GM12878 (cell line): Measurements from ENCODE around the gene LRRC2. TPM values are rescaled to one million over a fixed set of nuclear protein-coding genes. Genes with fewer than 3 reads are reported as not detected.

Source experiments
- ATAC-seq: fragments of 200-7000 bp; cut with Tn5 transposase; 3 replicates; pipeline ENCODE4 v1.9.1; 2020; ENCODE audit warnings: mild to moderate bottlenecking, moderate library complexity
- BruUV-seq: library from RNA; stranded (reverse); fragments of 400-500 nt; replicated peaks from 2 replicates; lab custom pipeline; 2021; lab: Mats Ljungman, UMichigan
- CTCF ChIA-PET: fragments of 300-600 bp; sonication (Branson Sonifier 250); formaldehyde crosslinking; extraction: SDS; loops from one replicate; lab custom pipeline; 2021; ENCODE audit warnings: inconsistent platforms; lab: Yijun Ruan, JAX
- POLR2A ChIA-PET: fragments of 350-600 bp; formaldehyde crosslinking; extraction: SDS; loops from one replicate; lab custom pipeline; 2021; ENCODE audit warnings: inconsistent platforms; lab: Charles Lee
- RAD21 ChIA-PET: fragments of 300-600 bp; sonication (Branson Sonifier 250); formaldehyde crosslinking; loops from one replicate; lab custom pipeline; 2023; ENCODE audit warnings: antibody characterized with exemption; ENCODE audit not compliant: unreplicated experiment; lab: Charles Lee
- SMC1A ChIA-PET: fragments of 300-600 bp; sonication (Branson Sonifier 250); formaldehyde crosslinking; loops from one replicate; lab custom pipeline; 2023; ENCODE audit not compliant: unreplicated experiment, uncharacterized antibody; lab: Charles Lee
- DNase-seq: peaks from one replicate; pipeline ENCODE4 v3.0.0-alpha.2; 2011; ENCODE audit warnings: low read depth, low spot score
- FAIRE-seq: peaks from 3 replicates; lab custom pipeline; 2011; peaks lifted over from hg19 to GRCh38; lab: Jason Lieb, UNC
- H2AFZ ChIP-seq: 2 replicates; pipeline ENCODE4 v1.6.0; 2011; ENCODE audit warnings: low read depth, low read length, control low read depth; ENCODE audit not compliant: control insufficient read depth
- H3K27ac ChIP-seq: 2 replicates; pipeline ENCODE4 v1.5.1; 2011; ENCODE audit warnings: control low read depth; ENCODE audit not compliant: control insufficient read depth, insufficient read depth
- H3K27me3 ChIP-seq, 2 experiments: replicated peaks in 1 of 2; 2 replicates each; pipeline versions ENCODE4 v1.6.0 to v1.6.1; 2011; ENCODE audit warnings: low read length in 1 of 2; ENCODE audit not compliant: control insufficient read depth in 2 of 2, insufficient read depth in 2 of 2
- H3K36me3 ChIP-seq, 2 experiments: 2 replicates each; pipeline ENCODE4 v1.5.1; 2011; ENCODE audit warnings: low read length in 1 of 2; ENCODE audit not compliant: control insufficient read depth in 2 of 2, insufficient read depth in 2 of 2
- H3K4me1 ChIP-seq: 2 replicates; pipeline ENCODE4 v1.6.1; 2011; ENCODE audit warnings: mild to moderate bottlenecking, low read length, moderate library complexity, mixed read lengths; ENCODE audit not compliant: control insufficient read depth, insufficient read depth
- H3K4me2 ChIP-seq: 2 replicates; pipeline ENCODE4 v1.6.0; 2011; ENCODE audit warnings: control low read depth; ENCODE audit not compliant: control insufficient read depth, insufficient read depth
- H3K4me3 ChIP-seq: fragments of 200-600 bp; sonication (generic); 2 replicates; pipeline ENCODE4 v1.5.1; 2016
- H3K79me2 ChIP-seq: 2 replicates; pipeline ENCODE4 v1.6.0; 2011; ENCODE audit warnings: low read length; ENCODE audit not compliant: control insufficient read depth, insufficient read depth
- H3K9ac ChIP-seq: 2 replicates; pipeline ENCODE4 v1.8.0; 2011; ENCODE audit warnings: low read length, control low read depth, mixed read lengths; ENCODE audit not compliant: control insufficient read depth, insufficient read depth
- H3K9me3 ChIP-seq: replicated peaks from 3 replicates; pipeline ENCODE4 v1.5.1; 2011; ENCODE audit warnings: mild to moderate bottlenecking, low read length; ENCODE audit not compliant: control insufficient read depth, insufficient read depth
- H4K20me1 ChIP-seq: 2 replicates; pipeline ENCODE4 v1.6.0; 2011; ENCODE audit not compliant: control insufficient read depth, insufficient read depth
- BMI1 ChIP-seq: fragments of 450-650 bp; IDR thresholded peaks from 2 replicates; pipeline ENCODE4 v1.6.1; 2016; ENCODE audit warnings: mild to moderate bottlenecking, moderate library complexity, borderline replicate concordance
- CREM ChIP-seq: IDR thresholded peaks from 2 replicates; pipeline ENCODE4 v1.6.1; 2014; ENCODE audit warnings: antibody characterized with exemption, low read depth
- JUNB ChIP-seq: IDR thresholded peaks from 2 replicates; pipeline ENCODE4 v1.6.1; 2016; ENCODE audit warnings: antibody characterized with exemption, mild to moderate bottlenecking
- MEF2A ChIP-seq: IDR thresholded peaks from 2 replicates; pipeline ENCODE4 v1.6.1; 2011; ENCODE audit warnings: low read depth, mild to moderate bottlenecking, low read length, moderate library complexity; ENCODE audit not compliant: insufficient read depth
- NR2C2 ChIP-seq: IDR thresholded peaks from 2 replicates; pipeline ENCODE4 v1.6.1; 2011; ENCODE audit warnings: borderline replicate concordance, low read depth; ENCODE audit not compliant: control insufficient read depth, insufficient read length
- PAX5 ChIP-seq: IDR thresholded peaks from 2 replicates; pipeline ENCODE4 v1.6.1; 2011; ENCODE audit warnings: low read depth, low read length, borderline replicate concordance
- PML ChIP-seq: IDR thresholded peaks from 2 replicates; pipeline ENCODE4 v1.6.1; 2012; ENCODE audit warnings: low read length, inconsistent platforms
- RB1 ChIP-seq: fragments of 450-650 bp; formaldehyde crosslinking; IDR thresholded peaks from 2 replicates; pipeline ENCODE4 v1.6.1; 2017; ENCODE audit warnings: mild to moderate bottlenecking, borderline replicate concordance
- SPI1 ChIP-seq: IDR thresholded peaks from 2 replicates; pipeline ENCODE4 v1.6.1; 2011; ENCODE audit warnings: low read depth, mild to moderate bottlenecking, low read length, moderate library complexity, borderline replicate concordance; ENCODE audit not compliant: insufficient read depth
- WGBS: methylation state at CpG from one replicate; pipeline ENCODE4 v1.1.6; 2016; ENCODE audit warnings: low lambda C conversion rate; ENCODE audit not compliant: insufficient replicate concordance, insufficient coverage; ENCODE audit errors: missing lambda C conversion rate; 5-methylcytosine and 5-hydroxymethylcytosine counted together
- in situ Hi-C: fragments of 300-500 bp; cut with MboI; formaldehyde crosslinking; loops from 9 replicates; pipeline ENCODE4 v1.14.3; 2018; ENCODE audit warnings: mixed read lengths
- intact Hi-C: fragments of 100-400 bp; cut with micrococcal nuclease; formaldehyde crosslinking; loops from one replicate; pipeline ENCODE4 v1.14.2; 2022; ENCODE audit not compliant: unreplicated experiment
- polyA plus RNA-seq, 11 experiments: library from polyadenylated mRNA; depleted of rRNA in 4 of 11; unstranded in 6 of 11; stranded (reverse) in 5 of 11; fragments of >200 nt; fragmentation: Nextera tagmentation in 4 of 11; fragmentation: Illumina TruSeq in 1 of 11; extraction: Ambion mirVana in 4 of 11; extraction: Trizol in 1 of 11; gene quantifications; 1 replicate in 1 of 11; 2 replicates in 10 of 11; pipeline versions ENCODE4 v1.2.1 to v1.2.3, GENCODE V29; 2011 to 2016; ENCODE audit warnings: inconsistent platforms in 2 of 11, missing spikeins in 2 of 11, low read depth in 1 of 11
- total RNA-seq, 4 experiments: library from RNA; depleted of rRNA in 3 of 4; stranded (reverse); fragments of >200 nt in 3 of 4; fragmentation: Illumina TruSeq in 1 of 4; extraction: Trizol in 1 of 4; gene quantifications; 2 replicates each; pipeline versions ENCODE4 v1.2.1 to v1.2.3, GENCODE V29; 2013 to 2021
- TF ChIP-seq, protein P1 (sequence below): fragments of 450-650 bp; IDR thresholded peaks from 2 replicates; pipeline ENCODE4 v1.6.1; 2014; ENCODE audit warnings: mild to moderate bottlenecking
- TF ChIP-seq, protein P2 (sequence below): IDR thresholded peaks from 2 replicates; pipeline ENCODE4 v1.6.1; 2012; ENCODE audit warnings: mild to moderate bottlenecking, low read depth, low read length
- TF ChIP-seq, protein P3 (sequence below), 3 experiments: IDR thresholded peaks in 2 of 3; conservative IDR thresholded peaks in 1 of 3; 2 replicates each; pipeline ENCODE4 v1.5.1; 2011; ENCODE audit warnings: low read depth in 3 of 3, low read length in 3 of 3, mild to moderate bottlenecking in 3 of 3, control low read depth in 2 of 3, moderate library complexity in 2 of 3, inconsistent platforms in 1 of 3, mixed read lengths in 1 of 3; ENCODE audit not compliant: control insufficient read depth in 2 of 3, insufficient read depth in 1 of 3; ENCODE audit errors: extremely low read depth in 1 of 3

The LRRC2 gene
- total and polyA plus RNA-seq, 10 of the 15 experiments (the other 5 are each of a cell fraction or from before 2014, with no cell fraction given) = not detected

DNA sequence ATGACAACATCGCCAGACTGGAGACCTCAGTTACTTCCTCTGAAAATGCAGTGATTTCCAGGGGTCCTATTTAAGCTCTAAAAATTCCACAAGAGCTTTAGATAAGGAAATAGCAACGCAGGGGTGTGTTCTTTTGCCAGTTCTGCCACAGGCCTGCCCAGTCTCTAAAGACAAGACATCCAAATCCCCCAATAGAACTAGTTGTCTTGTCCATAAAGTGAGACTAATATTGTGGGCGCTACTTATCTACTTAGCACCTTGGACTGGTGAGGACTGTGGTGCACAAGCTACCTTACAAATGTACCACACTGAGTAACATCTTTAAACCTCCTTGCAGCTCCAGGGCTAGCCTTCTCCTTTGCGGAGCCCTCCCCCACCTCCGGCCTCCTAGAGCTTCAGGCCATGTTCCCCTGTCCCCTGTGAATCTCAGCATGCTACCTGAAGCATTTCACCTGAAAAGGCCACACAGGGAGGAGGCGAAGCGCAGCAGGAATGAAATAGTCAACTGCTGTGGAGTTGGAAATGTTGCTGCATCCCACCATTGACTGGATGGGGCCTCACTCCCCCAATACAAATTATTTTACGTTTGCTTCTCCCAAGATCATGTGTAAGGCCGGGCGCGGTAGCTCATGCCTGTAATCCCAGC, 9.6 kb upstream of the LRRC2 start (continued):
- TF ChIP-seq, protein P1, sequence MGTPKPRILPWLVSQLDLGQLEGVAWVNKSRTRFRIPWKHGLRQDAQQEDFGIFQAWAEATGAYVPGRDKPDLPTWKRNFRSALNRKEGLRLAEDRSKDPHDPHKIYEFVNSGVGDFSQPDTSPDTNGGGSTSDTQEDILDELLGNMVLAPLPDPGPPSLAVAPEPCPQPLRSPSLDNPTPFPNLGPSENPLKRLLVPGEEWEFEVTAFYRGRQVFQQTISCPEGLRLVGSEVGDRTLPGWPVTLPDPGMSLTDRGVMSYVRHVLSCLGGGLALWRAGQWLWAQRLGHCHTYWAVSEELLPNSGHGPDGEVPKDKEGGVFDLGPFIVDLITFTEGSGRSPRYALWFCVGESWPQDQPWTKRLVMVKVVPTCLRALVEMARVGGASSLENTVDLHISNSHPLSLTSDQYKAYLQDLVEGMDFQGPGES = no peak
- TF ChIP-seq BMI1 (no peak), JUNB (no peak), CREM (no peak)

DNA sequence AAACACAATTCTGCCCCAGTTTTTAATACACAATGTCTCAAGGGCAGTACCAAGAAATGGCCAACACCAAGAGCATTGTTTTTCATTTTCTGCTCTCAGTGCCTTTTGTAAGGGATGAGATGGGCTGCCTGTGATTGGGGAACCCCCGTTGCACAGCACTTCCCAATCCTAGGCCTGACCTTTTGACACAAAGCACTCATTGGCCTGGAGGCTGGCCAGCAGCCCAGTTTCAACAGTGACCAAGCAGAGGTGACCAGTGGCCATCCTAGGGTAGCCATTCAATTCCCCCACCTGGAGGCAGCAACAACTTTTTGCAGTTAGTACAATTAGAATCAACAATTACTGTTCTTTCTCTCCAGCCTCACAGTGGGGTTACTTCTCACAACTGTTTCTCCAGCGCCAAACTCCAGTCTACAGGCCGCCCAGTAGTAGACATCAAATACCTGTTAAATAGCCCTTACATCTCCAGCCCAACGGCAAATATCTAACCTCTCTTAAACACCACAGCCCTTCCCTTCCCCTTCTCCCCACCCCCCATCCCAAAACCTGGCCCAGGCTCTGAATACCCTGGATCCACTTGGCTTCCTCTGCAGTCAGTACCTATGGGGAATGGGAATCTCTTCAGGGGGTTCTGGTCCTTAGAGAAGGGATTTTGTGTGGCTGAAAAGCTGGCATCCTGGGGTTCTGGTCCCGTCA, 8.9 kb upstream of the LRRC2 start:
- Histone ChIP-seq H2AFZ (no peak overlapping the region), H3K27ac (no peak overlapping the region), H3K4me3 (no peak overlapping the region), H3K9me3 (no peaks in the 10 kb centered on the region), H3K9ac (no peak overlapping the region), H3K79me2 (no peaks in the 10 kb centered on the region), H3K36me3 (no peaks in the 10 kb centered on the region), H4K20me1 (no peaks in the 10 kb centered on the region), H3K27me3 (peaks cover 0 to 3% of the 10 kb centered on the region in 2 experiments; a peak in 1 of 4 replicates), H3K4me1 (no peaks in the 10 kb centered on the region), H3K4me2 (no peak overlapping the region)
- TF ChIP-seq, protein P2, sequence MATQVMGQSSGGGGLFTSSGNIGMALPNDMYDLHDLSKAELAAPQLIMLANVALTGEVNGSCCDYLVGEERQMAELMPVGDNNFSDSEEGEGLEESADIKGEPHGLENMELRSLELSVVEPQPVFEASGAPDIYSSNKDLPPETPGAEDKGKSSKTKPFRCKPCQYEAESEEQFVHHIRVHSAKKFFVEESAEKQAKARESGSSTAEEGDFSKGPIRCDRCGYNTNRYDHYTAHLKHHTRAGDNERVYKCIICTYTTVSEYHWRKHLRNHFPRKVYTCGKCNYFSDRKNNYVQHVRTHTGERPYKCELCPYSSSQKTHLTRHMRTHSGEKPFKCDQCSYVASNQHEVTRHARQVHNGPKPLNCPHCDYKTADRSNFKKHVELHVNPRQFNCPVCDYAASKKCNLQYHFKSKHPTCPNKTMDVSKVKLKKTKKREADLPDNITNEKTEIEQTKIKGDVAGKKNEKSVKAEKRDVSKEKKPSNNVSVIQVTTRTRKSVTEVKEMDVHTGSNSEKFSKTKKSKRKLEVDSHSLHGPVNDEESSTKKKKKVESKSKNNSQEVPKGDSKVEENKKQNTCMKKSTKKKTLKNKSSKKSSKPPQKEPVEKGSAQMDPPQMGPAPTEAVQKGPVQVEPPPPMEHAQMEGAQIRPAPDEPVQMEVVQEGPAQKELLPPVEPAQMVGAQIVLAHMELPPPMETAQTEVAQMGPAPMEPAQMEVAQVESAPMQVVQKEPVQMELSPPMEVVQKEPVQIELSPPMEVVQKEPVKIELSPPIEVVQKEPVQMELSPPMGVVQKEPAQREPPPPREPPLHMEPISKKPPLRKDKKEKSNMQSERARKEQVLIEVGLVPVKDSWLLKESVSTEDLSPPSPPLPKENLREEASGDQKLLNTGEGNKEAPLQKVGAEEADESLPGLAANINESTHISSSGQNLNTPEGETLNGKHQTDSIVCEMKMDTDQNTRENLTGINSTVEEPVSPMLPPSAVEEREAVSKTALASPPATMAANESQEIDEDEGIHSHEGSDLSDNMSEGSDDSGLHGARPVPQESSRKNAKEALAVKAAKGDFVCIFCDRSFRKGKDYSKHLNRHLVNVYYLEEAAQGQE = no peak
- TF ChIP-seq RB1 = no peak
- TF ChIP-seq SPI1 = no peak
- no peak for TF ChIP-seq MEF2A
- TF ChIP-seq, protein P3, sequence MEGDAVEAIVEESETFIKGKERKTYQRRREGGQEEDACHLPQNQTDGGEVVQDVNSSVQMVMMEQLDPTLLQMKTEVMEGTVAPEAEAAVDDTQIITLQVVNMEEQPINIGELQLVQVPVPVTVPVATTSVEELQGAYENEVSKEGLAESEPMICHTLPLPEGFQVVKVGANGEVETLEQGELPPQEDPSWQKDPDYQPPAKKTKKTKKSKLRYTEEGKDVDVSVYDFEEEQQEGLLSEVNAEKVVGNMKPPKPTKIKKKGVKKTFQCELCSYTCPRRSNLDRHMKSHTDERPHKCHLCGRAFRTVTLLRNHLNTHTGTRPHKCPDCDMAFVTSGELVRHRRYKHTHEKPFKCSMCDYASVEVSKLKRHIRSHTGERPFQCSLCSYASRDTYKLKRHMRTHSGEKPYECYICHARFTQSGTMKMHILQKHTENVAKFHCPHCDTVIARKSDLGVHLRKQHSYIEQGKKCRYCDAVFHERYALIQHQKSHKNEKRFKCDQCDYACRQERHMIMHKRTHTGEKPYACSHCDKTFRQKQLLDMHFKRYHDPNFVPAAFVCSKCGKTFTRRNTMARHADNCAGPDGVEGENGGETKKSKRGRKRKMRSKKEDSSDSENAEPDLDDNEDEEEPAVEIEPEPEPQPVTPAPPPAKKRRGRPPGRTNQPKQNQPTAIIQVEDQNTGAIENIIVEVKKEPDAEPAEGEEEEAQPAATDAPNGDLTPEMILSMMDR (IDR thresholded peaks at IDR 0.05 in 2 of 3, conservative IDR thresholded peaks at IDR 0.05 in 1 of 3; ENCODE audit: control insufficient read depth in 2 of 3, extremely low read depth in 1 of 3, insufficient read depth in 1 of 3, low read depth in 3 of 3, low read length in 3 of 3) = no peak
- no peak for TF ChIP-seq PAX5
- no peak for TF ChIP-seq PML
- TF ChIP-seq NR2C2 = no peak
- RAD21 ChIA-PET = no interaction called here
- CTCF ChIA-PET = interaction anchor here (0.6 to 1.6 kb wide), 3 partner anchors 65 to 1281 kb away, joined by 3 to 5 read pairs (median 4); no protein-coding TSS in a partner anchor
- ATAC-seq (no peak), FAIRE-seq (no peak), DNase-seq (no peak)
- intact Hi-C loops (no loop called here), in situ Hi-C loops (no loop called here)
- SMC1A ChIA-PET = no interaction called here
- WGBS = 52% methylated on average over 5 of the region's 5 CpGs
- BruUV-seq = no TSS peak
- POLR2A ChIA-PET = no interaction called here
